GM23248 (cell line): ENCODE data around the gene NF1.

Experiments
- EZH2 ChIP-seq: fragments of 200-600 bp; sonication (generic); IDR thresholded peaks from 2 replicates; pipeline ENCODE4 v1.6.1; 2018; ENCODE audit warnings: antibody characterized with exemption, mild to moderate bottlenecking; ENCODE audit not compliant: insufficient read depth, poor library complexity, severe bottlenecking
- EZH2phosphoT487 ChIP-seq: fragments of 200-600 bp; sonication (generic); IDR thresholded peaks from 2 replicates; pipeline ENCODE4 v1.6.1; 2018; ENCODE audit warnings: antibody characterized with exemption, moderate library complexity, mild to moderate bottlenecking, low read depth; ENCODE audit not compliant: insufficient read depth

DNA sequence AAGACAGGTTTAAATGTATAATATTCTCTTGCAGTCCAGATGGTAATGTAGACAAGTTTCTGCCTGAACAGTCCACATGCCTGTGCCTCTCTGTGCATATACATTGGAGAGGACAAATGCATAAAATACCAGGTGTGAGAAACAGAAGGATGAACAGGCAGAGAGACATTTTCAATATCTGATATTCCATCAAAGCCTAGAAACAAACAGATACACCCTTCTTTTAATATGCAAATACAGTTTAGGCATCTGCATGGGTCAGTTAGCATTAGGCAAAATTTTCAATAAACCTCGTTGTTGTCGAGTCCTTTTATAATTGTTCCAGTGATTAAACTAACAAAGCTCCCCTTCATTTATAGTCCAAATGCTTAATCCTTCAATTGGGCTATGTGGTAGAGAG is 201.4 kb downstream of the NF1 start:
- TF ChIP-seq EZH2 (no peak), EZH2phosphoT487 (no peak)
